HTR-8/SVneo (cell line): ENCODE measurements around the gene ESRRG.

Source experiments
- DNase-seq: peaks from one replicate; pipeline ENCODE4 v3.0.0; 2011; ENCODE audit warnings: low spot score, mixed read lengths; ENCODE audit not compliant: insufficient read length
- FAIRE-seq: peaks from 2 replicates; lab custom pipeline; 2011; peaks lifted over from hg19 to GRCh38; lab: Jason Lieb, UNC

Gene ESRRG

GRCh38 chr1:216641669-216642460 is 81.4 kb downstream of the ESRRG start:
- DNase-seq: no peak

GRCh38 chr1:216640100-216640499 is 83.1 kb downstream of the ESRRG start:
- no peak for DNase-seq
- no peak for FAIRE-seq

More at GRCh38 chr1:216641669-216642460, 81.4 kb downstream of the ESRRG start:
- no peak for FAIRE-seq

GRCh38 chr1:216632980-216633379 is 90.2 kb downstream of the ESRRG start:
- DNase-seq: no peak
- FAIRE-seq: no peak

GRCh38 chr1:216630532-216630931 is 92.7 kb downstream of the ESRRG start:
- DNase-seq (no peak), FAIRE-seq (no peak)

GRCh38 chr1:216627252-216627651 is 96.0 kb downstream of the ESRRG start:
- DNase-seq: no peak
- FAIRE-seq: no peak

GRCh38 chr1:216626394-216627067 is 96.7 kb downstream of the ESRRG start:
- FAIRE-seq (no peak), DNase-seq (no peak)

- DNase-seq (no peak), FAIRE-seq (no peak)
Measured at GRCh38 chr1:216621536-216621935, 101.7 kb downstream of the ESRRG start.

GRCh38 chr1:216617081-216617875 is 106.0 kb downstream of the ESRRG start:
- FAIRE-seq: no peak

GRCh38 chr1:216616425-216616824 is 106.8 kb downstream of the ESRRG start:
- FAIRE-seq (no peak), DNase-seq (no peak)

More at GRCh38 chr1:216617081-216617875, 106.0 kb downstream of the ESRRG start:
- DNase-seq: no peak

GRCh38 chr1:216614011-216614934 is 109.0 kb downstream of the ESRRG start:
- DNase-seq (no peak), FAIRE-seq (no peak)

GRCh38 chr1:216612291-216612690 is 110.9 kb downstream of the ESRRG start:
- FAIRE-seq: no peak
- no peak for DNase-seq

- DNase-seq: no peak
- no peak for FAIRE-seq
Measured at GRCh38 chr1:216607067-216607697, 116.0 kb downstream of the ESRRG start.

- FAIRE-seq (no peak), DNase-seq (no peak)
Measured at GRCh38 chr1:216606047-216606637, 117.1 kb downstream of the ESRRG start.

- FAIRE-seq (no peak), DNase-seq (no peak)
Measured at GRCh38 chr1:216604771-216605170, 118.5 kb downstream of the ESRRG start.

GRCh38 chr1:216600730-216601609 is 122.3 kb downstream of the ESRRG start:
- peak; percentile 28 for FAIRE-seq
- peak; percentile 68 for DNase-seq

GRCh38 chr1:216599851-216600250 is 123.4 kb downstream of the ESRRG start:
- no peak for DNase-seq
- FAIRE-seq: no peak

- FAIRE-seq (no peak), DNase-seq (no peak)
Measured at GRCh38 chr1:216598448-216598847, 124.8 kb downstream of the ESRRG start.

GRCh38 chr1:216596281-216596862 is 126.9 kb downstream of the ESRRG start:
- FAIRE-seq: no peak

More at GRCh38 chr1:216596281-216596862, 126.9 kb downstream of the ESRRG start:
- no peak for DNase-seq
